ENCODE results near the gene NBEA.
"Not testable (repeated sequence)": the region's sequence is repeated elsewhere in the genome, so short reads cannot be mapped to it uniquely, and the experiment has no call there.

Gene NBEA

GRCh38 chr13:34941835-34942731 lies at the start of gene NBEA:
TSS of gene NBEA (plus strand) at chr13:34942270. CDS start at chr13:34942821, 551 bp downstream.
- peak; percentile 7 for DNase-seq

- no peak for DNase-seq
Measured at GRCh38 chr13:34894756-34895155, 47.3 kb upstream of the NBEA start.

- no peak for DNase-seq
Measured at GRCh38 chr13:34897220-34897619, 44.9 kb upstream of the NBEA start.

GRCh38 chr13:34899888-34900287 lies 42.2 kb upstream of the NBEA start:
- no peak for DNase-seq

- DNase-seq: no peak
Measured at GRCh38 chr13:34900288-34900739, 41.8 kb upstream of the NBEA start.

- DNase-seq: no peak
Measured at GRCh38 chr13:34901572-34901971, 40.5 kb upstream of the NBEA start.

- DNase-seq: no peak
Measured at GRCh38 chr13:34911159-34911558, 30.9 kb upstream of the NBEA start.

GRCh38 chr13:34913040-34913439 lies 29.0 kb upstream of the NBEA start:
- DNase-seq: no peak

GRCh38 chr13:34914416-34914815 lies 27.7 kb upstream of the NBEA start:
- no peak for DNase-seq

- DNase-seq: no peak
Measured at GRCh38 chr13:34926508-34926907, 15.6 kb upstream of the NBEA start.

- not testable (repeated sequence) for DNase-seq
Measured at GRCh38 chr13:34928676-34929075, 13.4 kb upstream of the NBEA start.

GRCh38 chr13:34931572-34931971 lies 10.5 kb upstream of the NBEA start:
- DNase-seq: no peak

- no peak for DNase-seq
Measured at GRCh38 chr13:34933349-34933748, 8.7 kb upstream of the NBEA start.

- no peak for DNase-seq
Measured at GRCh38 chr13:34933786-34934185, 8.3 kb upstream of the NBEA start.

- no peak for DNase-seq
Measured at GRCh38 chr13:34935841-34936240, 6.2 kb upstream of the NBEA start.

- DNase-seq: no peak
Measured at GRCh38 chr13:34939771-34940170, 2.3 kb upstream of the NBEA start.

GRCh38 chr13:34941436-34941834 lies 635 bp upstream of the NBEA start:
- DNase-seq: no peak

- DNase-seq: no peak
Measured at GRCh38 chr13:34942732-34943435, 814 bp downstream of the NBEA start.

GRCh38 chr13:34943436-34944273 lies 1.6 kb downstream of the NBEA start:
- DNase-seq: no peak

GRCh38 chr13:34944274-34944634 lies 2.2 kb downstream of the NBEA start:
- DNase-seq: no peak

GRCh38 chr13:34944751-34945150 lies 2.7 kb downstream of the NBEA start:
- DNase-seq: no peak

- no peak for DNase-seq
Measured at GRCh38 chr13:34951528-34951927, 9.5 kb downstream of the NBEA start.

GRCh38 chr13:34959489-34959888 lies 17.4 kb downstream of the NBEA start:
- DNase-seq: no peak

Measured in SIG-M5 (cell line).